A673 (cell line): ENCODE data around the gene ENTPD7. TPM values are rescaled to one million over a fixed set of nuclear protein-coding genes. Genes with fewer than 3 reads are reported as not detected.

Experiments
- BruUV-seq: library from RNA; stranded (reverse); fragments of 400-500 nt; replicated peaks from 2 replicates; lab custom pipeline; 2021; lab: Mats Ljungman, UMichigan
- CTCF ChIA-PET: fragments of 300-600 bp; sonication (Branson Sonifier 250); formaldehyde crosslinking; loops from one replicate; lab custom pipeline; 2022; ENCODE audit warnings: antibody characterized with exemption; lab: Charles Lee
- POLR2A ChIA-PET: fragments of 300-600 bp; sonication (Branson Sonifier 250); formaldehyde crosslinking; loops from one replicate; lab custom pipeline; 2022; ENCODE audit warnings: antibody characterized with exemption; ENCODE audit not compliant: low non-redundant PET; lab: Charles Lee
- DNase-seq: peaks from one replicate; pipeline ENCODE4 v3.0.0-alpha.2; 2015; ENCODE audit warnings: low spot score
- H3K27ac ChIP-seq: fragments of 200-600 bp; sonication (generic); 2 replicates; pipeline ENCODE4 v1.5.1; 2016; ENCODE audit warnings: mixed run types, low read depth, mild to moderate bottlenecking, mixed read lengths, antibody characterized with exemption, low read length; ENCODE audit not compliant: poor library complexity, severe bottlenecking
- H3K27me3 ChIP-seq: fragments of 200-600 bp; sonication (generic); replicated peaks from 2 replicates; pipeline ENCODE4 v1.6.1; 2017; ENCODE audit warnings: mixed run types, low read depth, mild to moderate bottlenecking, mixed read lengths, antibody characterized with exemption, low read length; ENCODE audit not compliant: insufficient read depth, poor library complexity
- H3K36me3 ChIP-seq: fragments of 200-600 bp; sonication (generic); 2 replicates; pipeline ENCODE4 v1.6.1; 2016; ENCODE audit warnings: mixed run types, mild to moderate bottlenecking, mixed read lengths, antibody characterized with exemption, low read length; ENCODE audit not compliant: insufficient read depth, poor library complexity, severe bottlenecking
- H3K4me1 ChIP-seq: fragments of 200-600 bp; sonication (generic); 2 replicates; pipeline ENCODE4 v1.6.1; 2017; ENCODE audit warnings: mixed run types, mild to moderate bottlenecking, mixed read lengths, antibody characterized with exemption, low read length; ENCODE audit not compliant: insufficient read depth, poor library complexity, severe bottlenecking
- H3K4me3 ChIP-seq: fragments of 200-600 bp; sonication (generic); 2 replicates; pipeline ENCODE4 v1.5.1; 2016; ENCODE audit warnings: low read depth, mixed run types, mild to moderate bottlenecking, mixed read lengths, low read length; ENCODE audit not compliant: poor library complexity, severe bottlenecking
- H3K9me3 ChIP-seq: fragments of 200-600 bp; sonication (generic); 2 replicates; pipeline ENCODE4 v1.6.1; 2016; ENCODE audit warnings: mixed run types, low read depth, mild to moderate bottlenecking, mixed read lengths, antibody characterized with exemption, low read length; ENCODE audit not compliant: poor library complexity, severe bottlenecking
- CTCF ChIP-seq: fragments of 300-800, 200-600 bp; sonication (generic); conservative IDR thresholded peaks from 2 replicates; pipeline ENCODE4 v1.5.1; 2017; ENCODE audit warnings: low read depth, mild to moderate bottlenecking, antibody characterized with exemption, low read length, moderate library complexity, mixed read lengths
- EZH2 ChIP-seq: fragments of 200-600 bp; sonication (generic); IDR thresholded peaks from 2 replicates; pipeline ENCODE4 v1.6.1; 2017; ENCODE audit warnings: borderline replicate concordance, low read depth, mild to moderate bottlenecking, mixed read lengths, antibody characterized with exemption, low read length; ENCODE audit not compliant: poor library complexity, severe bottlenecking
- intact Hi-C: fragments of 100-400 bp; cut with micrococcal nuclease; formaldehyde crosslinking; loops from one replicate; pipeline ENCODE4 v1.10.0; 2022; ENCODE audit not compliant: unreplicated experiment
- total RNA-seq: library from RNA; stranded (reverse); gene quantifications from 2 replicates; pipeline ENCODE4 v1.2.3, GENCODE V29; 2021

ENTPD7 gene
- total RNA-seq, 1 experiment from 2014 or later: 11.1 TPM

DNA sequence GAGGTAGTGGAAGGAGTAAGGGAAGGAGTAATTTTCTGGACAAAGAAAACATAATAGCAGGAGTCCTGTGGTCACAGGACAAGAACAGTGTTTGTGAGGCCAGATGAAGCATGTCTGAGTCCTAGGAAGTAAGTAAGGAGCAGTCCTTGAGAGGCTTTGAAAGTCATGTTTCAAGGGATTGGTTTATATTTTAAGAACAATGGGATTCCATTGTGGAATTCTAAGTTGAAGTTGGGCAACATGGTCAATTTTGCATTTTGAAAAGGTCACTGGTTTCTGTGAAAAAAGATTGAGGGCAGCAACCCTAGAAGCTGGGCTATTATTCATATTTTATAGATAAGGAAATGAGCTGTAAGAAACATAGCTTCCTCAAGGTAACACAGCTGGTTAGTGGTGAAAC is 28.3 kb upstream of the ENTPD7 start:
- no peak for TF ChIP-seq EZH2
- no peak for TF ChIP-seq CTCF
- H3K36me3 ChIP-seq: no peaks in the 10 kb centered on the region
- no TSS peak for BruUV-seq
- POLR2A ChIA-PET: no interaction called here
- intact Hi-C loops: no loop called here
- no peak overlapping the region for H3K4me3 ChIP-seq
- no peak overlapping the region for H3K27ac ChIP-seq
- CTCF ChIA-PET: no interaction called here
- peaks cover 3% of the 10 kb centered on the region for H3K4me1 ChIP-seq
- H3K9me3 ChIP-seq: no peaks in the 10 kb centered on the region
- no peaks in the 10 kb centered on the region for H3K27me3 ChIP-seq
- DNase-seq: no peak

GRCh38 chr10:99631496-99631895 is 27.8 kb upstream of the ENTPD7 start:
- TF ChIP-seq CTCF (no peak), EZH2 (no peak)
- H3K4me1 ChIP-seq: peaks cover 3% of the 10 kb centered on the region
- POLR2A ChIA-PET: no interaction called here
- DNase-seq: no peak
- no peaks in the 10 kb centered on the region for H3K9me3 ChIP-seq
- H3K27ac ChIP-seq: no peak overlapping the region
- BruUV-seq: no TSS peak
- intact Hi-C loops: no loop called here
- peaks cover under 1% of the 10 kb centered on the region for H3K27me3 ChIP-seq
- CTCF ChIA-PET: no interaction called here
- no peak overlapping the region for H3K4me3 ChIP-seq
- H3K36me3 ChIP-seq: no peaks in the 10 kb centered on the region

GRCh38 chr10:99633832-99634231 is 25.5 kb upstream of the ENTPD7 start:
- no peaks in the 10 kb centered on the region for H3K9me3 ChIP-seq
- H3K4me1 ChIP-seq: peaks cover 3% of the 10 kb centered on the region
- TF ChIP-seq CTCF: no peak
- no peak for TF ChIP-seq EZH2
- no peak for DNase-seq
- CTCF ChIA-PET: no interaction called here
- intact Hi-C loops: no loop called here
- no peak overlapping the region for H3K27ac ChIP-seq
- peaks cover 4% of the 10 kb centered on the region for H3K27me3 ChIP-seq
- POLR2A ChIA-PET: no interaction called here
- H3K36me3 ChIP-seq: no peaks in the 10 kb centered on the region
- H3K4me3 ChIP-seq: no peak overlapping the region
- BruUV-seq: no TSS peak
